ENCODE data around the gene NRG3.

The NRG3 gene

DNA sequence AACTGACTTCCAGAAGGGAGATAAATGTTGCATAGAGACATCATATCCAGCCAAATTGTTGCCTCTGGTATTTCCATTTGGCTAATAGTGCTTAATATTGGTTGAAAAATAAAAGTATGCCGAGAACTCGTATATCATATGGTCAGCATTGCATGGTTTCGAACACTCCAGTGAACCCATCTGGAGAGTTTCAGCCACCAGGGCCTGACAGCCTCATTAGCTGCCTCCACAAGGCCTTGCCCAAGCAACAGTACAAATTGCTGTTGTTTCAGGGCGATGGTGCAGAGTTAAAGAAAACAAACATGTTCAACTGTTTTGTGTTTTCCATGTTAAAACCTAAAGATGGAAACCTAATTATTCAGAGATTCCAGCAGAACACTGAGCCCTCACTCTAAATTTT, 28.5 kb downstream of the NRG3 start:
- no peaks in the 10 kb centered on the region for H3K27me3 ChIP-seq (ENCODE audit: insufficient read depth, insufficient read length)
- TF ChIP-seq YY1 (IDR thresholded peaks at IDR 0.05; ENCODE audit: insufficient read depth, insufficient read length) (no peak), ZNF274 (IDR thresholded peaks at IDR 0.05; ENCODE audit: low read depth, low read length) (no peak), SUZ12 (IDR thresholded peaks at IDR 0.05; ENCODE audit: extremely low read depth, insufficient read depth, insufficient read length) (no peak)
- no peak overlapping the region for H3K4me3 ChIP-seq (ENCODE audit: insufficient read length, low read depth)
- H3K9me3 ChIP-seq (ENCODE audit: insufficient read depth, low read length) = no peaks in the 10 kb centered on the region
- no peak overlapping the region for H3K9ac ChIP-seq (ENCODE audit: insufficient read length, low read depth)
- no peaks in the 10 kb centered on the region for H3K36me3 ChIP-seq (ENCODE audit: insufficient read depth, insufficient read length, low read length)
- DNase-seq (ENCODE audit: low read depth, low spot score) = no peak
- no peaks in the 10 kb centered on the region for H3K4me1 ChIP-seq (ENCODE audit: insufficient read depth, insufficient read length)

GRCh38 chr10:81905161-81905560, 30.2 kb downstream of the NRG3 start:
- Histone ChIP-seq H3K9me3 (ENCODE audit: insufficient read depth, low read length) (no peaks in the 10 kb centered on the region), H3K4me3 (ENCODE audit: insufficient read length, low read depth) (no peak overlapping the region), H3K36me3 (ENCODE audit: insufficient read depth, insufficient read length, low read length) (no peaks in the 10 kb centered on the region), H3K27me3 (ENCODE audit: insufficient read depth, insufficient read length) (no peaks in the 10 kb centered on the region), H3K4me1 (ENCODE audit: insufficient read depth, insufficient read length) (no peaks in the 10 kb centered on the region), H3K9ac (ENCODE audit: insufficient read length, low read depth) (no peak overlapping the region)
- TF ChIP-seq SUZ12 (IDR thresholded peaks at IDR 0.05; ENCODE audit: extremely low read depth, insufficient read depth, insufficient read length) = no peak
- no peak for TF ChIP-seq YY1 (IDR thresholded peaks at IDR 0.05; ENCODE audit: insufficient read depth, insufficient read length)
- TF ChIP-seq ZNF274 (IDR thresholded peaks at IDR 0.05; ENCODE audit: low read depth, low read length) = no peak
- DNase-seq (ENCODE audit: low read depth, low spot score) = no peak

GRCh38 chr10:81909453-81909852, 34.5 kb downstream of the NRG3 start:
- TF ChIP-seq SUZ12 (IDR thresholded peaks at IDR 0.05; ENCODE audit: extremely low read depth, insufficient read depth, insufficient read length) = no peak
- no peak for TF ChIP-seq ZNF274 (IDR thresholded peaks at IDR 0.05; ENCODE audit: low read depth, low read length)
- TF ChIP-seq YY1 (IDR thresholded peaks at IDR 0.05; ENCODE audit: insufficient read depth, insufficient read length) = no peak
- no peak overlapping the region for H3K9ac ChIP-seq (ENCODE audit: insufficient read length, low read depth)
- no peaks in the 10 kb centered on the region for H3K27me3 ChIP-seq (ENCODE audit: insufficient read depth, insufficient read length)
- DNase-seq (ENCODE audit: low read depth, low spot score) = no peak
- H3K4me3 ChIP-seq (ENCODE audit: insufficient read length, low read depth) = no peak overlapping the region
- no peaks in the 10 kb centered on the region for H3K4me1 ChIP-seq (ENCODE audit: insufficient read depth, insufficient read length)
- H3K36me3 ChIP-seq (ENCODE audit: insufficient read depth, insufficient read length, low read length) = no peaks in the 10 kb centered on the region
- H3K9me3 ChIP-seq (ENCODE audit: insufficient read depth, low read length) = no peaks in the 10 kb centered on the region

GRCh38 chr10:81911328-81911727, 36.3 kb downstream of the NRG3 start:
- DNase-seq (ENCODE audit: low read depth, low spot score) = no peak
- no peaks in the 10 kb centered on the region for H3K4me1 ChIP-seq (ENCODE audit: insufficient read depth, insufficient read length)
- TF ChIP-seq YY1 (IDR thresholded peaks at IDR 0.05; ENCODE audit: insufficient read depth, insufficient read length) = no peak
- TF ChIP-seq SUZ12 (IDR thresholded peaks at IDR 0.05; ENCODE audit: extremely low read depth, insufficient read depth, insufficient read length) = no peak
- no peak for TF ChIP-seq ZNF274 (IDR thresholded peaks at IDR 0.05; ENCODE audit: low read depth, low read length)
- no peak overlapping the region for H3K4me3 ChIP-seq (ENCODE audit: insufficient read length, low read depth)
- H3K9me3 ChIP-seq (ENCODE audit: insufficient read depth, low read length) = no peaks in the 10 kb centered on the region
- no peaks in the 10 kb centered on the region for H3K36me3 ChIP-seq (ENCODE audit: insufficient read depth, insufficient read length, low read length)
- H3K9ac ChIP-seq (ENCODE audit: insufficient read length, low read depth) = no peak overlapping the region
- H3K27me3 ChIP-seq (ENCODE audit: insufficient read depth, insufficient read length) = no peaks in the 10 kb centered on the region

DNA sequence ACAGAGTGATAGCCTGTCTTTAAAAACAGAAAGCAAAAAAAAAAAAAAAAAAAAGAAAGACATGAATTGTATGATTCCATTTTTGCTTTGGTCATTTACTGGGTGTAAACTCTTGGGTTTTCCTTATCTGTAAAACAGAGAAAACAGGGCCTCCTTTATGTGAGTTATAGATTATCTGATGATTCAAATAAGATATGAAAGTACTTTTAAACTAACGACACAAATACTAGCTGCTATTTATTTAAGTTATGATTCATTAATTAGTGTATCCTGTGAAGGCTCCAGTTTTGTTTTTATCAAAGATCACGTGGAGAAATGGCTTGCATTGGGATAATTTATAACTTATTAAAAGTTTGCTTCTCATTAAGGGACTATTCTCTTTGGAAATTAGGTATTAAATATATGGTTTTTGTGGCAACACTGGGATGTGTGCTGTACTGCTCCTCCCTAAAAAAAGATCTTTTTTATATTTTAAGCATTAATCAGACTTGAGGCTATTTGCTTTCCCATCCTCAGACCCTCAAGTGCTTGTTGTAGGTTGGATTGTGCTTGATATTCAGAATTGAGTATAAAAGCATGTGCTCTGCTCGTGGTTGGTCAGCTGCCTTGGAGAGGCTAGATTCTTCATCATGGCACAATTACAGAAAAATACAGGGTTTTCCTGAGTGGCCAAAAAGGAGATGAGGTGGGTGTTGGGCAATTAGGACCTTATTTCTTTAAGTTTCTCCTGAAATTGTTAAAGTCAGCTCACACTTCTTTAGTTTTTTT, 39.9 kb downstream of the NRG3 start:
- H3K4me3 ChIP-seq (ENCODE audit: insufficient read length, low read depth) = no peak overlapping the region
- H3K27me3 ChIP-seq (ENCODE audit: insufficient read depth, insufficient read length) = no peaks in the 10 kb centered on the region
- no peaks in the 10 kb centered on the region for H3K9me3 ChIP-seq (ENCODE audit: insufficient read depth, low read length)
- H3K36me3 ChIP-seq (ENCODE audit: insufficient read depth, insufficient read length, low read length) = no peaks in the 10 kb centered on the region
- no peaks in the 10 kb centered on the region for H3K4me1 ChIP-seq (ENCODE audit: insufficient read depth, insufficient read length)
- TF ChIP-seq SUZ12 (IDR thresholded peaks at IDR 0.05; ENCODE audit: extremely low read depth, insufficient read depth, insufficient read length) (no peak), YY1 (IDR thresholded peaks at IDR 0.05; ENCODE audit: insufficient read depth, insufficient read length) (no peak), ZNF274 (IDR thresholded peaks at IDR 0.05; ENCODE audit: low read depth, low read length) (no peak)
- DNase-seq (ENCODE audit: low read depth, low spot score) = no peak
- no peak overlapping the region for H3K9ac ChIP-seq (ENCODE audit: insufficient read length, low read depth)

DNA sequence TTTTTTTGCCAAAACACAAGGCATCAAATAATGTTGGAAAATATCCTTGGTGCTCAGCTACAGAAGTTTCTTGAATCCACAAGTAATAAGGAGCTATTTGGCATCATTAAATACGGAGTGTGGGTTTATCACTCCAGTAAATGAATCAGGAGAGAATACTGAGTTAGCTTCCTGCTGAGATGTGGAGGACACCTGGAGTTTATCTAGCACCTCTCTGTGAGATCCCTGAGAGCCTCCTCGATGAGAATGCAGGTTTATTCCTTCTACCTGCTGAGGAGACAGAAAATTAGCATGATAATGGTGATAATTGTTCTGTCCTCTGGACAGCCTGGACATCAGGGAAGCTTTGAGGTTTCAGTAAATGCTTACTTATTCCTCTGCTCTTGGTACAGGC, 40.5 kb downstream of the NRG3 start:
- no peaks in the 10 kb centered on the region for H3K4me1 ChIP-seq (ENCODE audit: insufficient read depth, insufficient read length)
- H3K9ac ChIP-seq (ENCODE audit: insufficient read length, low read depth) = no peak overlapping the region
- no peak for DNase-seq (ENCODE audit: low read depth, low spot score)
- no peak overlapping the region for H3K4me3 ChIP-seq (ENCODE audit: insufficient read length, low read depth)
- no peaks in the 10 kb centered on the region for H3K36me3 ChIP-seq (ENCODE audit: insufficient read depth, insufficient read length, low read length)
- no peaks in the 10 kb centered on the region for H3K9me3 ChIP-seq (ENCODE audit: insufficient read depth, low read length)
- no peaks in the 10 kb centered on the region for H3K27me3 ChIP-seq (ENCODE audit: insufficient read depth, insufficient read length)
- TF ChIP-seq YY1 (IDR thresholded peaks at IDR 0.05; ENCODE audit: insufficient read depth, insufficient read length) (no peak), ZNF274 (IDR thresholded peaks at IDR 0.05; ENCODE audit: low read depth, low read length) (no peak), SUZ12 (IDR thresholded peaks at IDR 0.05; ENCODE audit: extremely low read depth, insufficient read depth, insufficient read length) (no peak)

GRCh38 chr10:81917666-81918065, 42.7 kb downstream of the NRG3 start:
- H3K9me3 ChIP-seq (ENCODE audit: insufficient read depth, low read length) = no peaks in the 10 kb centered on the region
- DNase-seq (ENCODE audit: low read depth, low spot score) = no peak
- TF ChIP-seq SUZ12 (IDR thresholded peaks at IDR 0.05; ENCODE audit: extremely low read depth, insufficient read depth, insufficient read length) = no peak
- TF ChIP-seq YY1 (IDR thresholded peaks at IDR 0.05; ENCODE audit: insufficient read depth, insufficient read length) = no peak
- no peak for TF ChIP-seq ZNF274 (IDR thresholded peaks at IDR 0.05; ENCODE audit: low read depth, low read length)
- H3K27me3 ChIP-seq (ENCODE audit: insufficient read depth, insufficient read length) = no peaks in the 10 kb centered on the region
- H3K4me1 ChIP-seq (ENCODE audit: insufficient read depth, insufficient read length) = no peaks in the 10 kb centered on the region
- H3K9ac ChIP-seq (ENCODE audit: insufficient read length, low read depth) = no peak overlapping the region
- H3K4me3 ChIP-seq (ENCODE audit: insufficient read length, low read depth) = no peak overlapping the region
- no peaks in the 10 kb centered on the region for H3K36me3 ChIP-seq (ENCODE audit: insufficient read depth, insufficient read length, low read length)

Data from NT2/D1 (cell line).